ENCODE measurements around the gene SH2D4B.

The SH2D4B gene

DNA sequence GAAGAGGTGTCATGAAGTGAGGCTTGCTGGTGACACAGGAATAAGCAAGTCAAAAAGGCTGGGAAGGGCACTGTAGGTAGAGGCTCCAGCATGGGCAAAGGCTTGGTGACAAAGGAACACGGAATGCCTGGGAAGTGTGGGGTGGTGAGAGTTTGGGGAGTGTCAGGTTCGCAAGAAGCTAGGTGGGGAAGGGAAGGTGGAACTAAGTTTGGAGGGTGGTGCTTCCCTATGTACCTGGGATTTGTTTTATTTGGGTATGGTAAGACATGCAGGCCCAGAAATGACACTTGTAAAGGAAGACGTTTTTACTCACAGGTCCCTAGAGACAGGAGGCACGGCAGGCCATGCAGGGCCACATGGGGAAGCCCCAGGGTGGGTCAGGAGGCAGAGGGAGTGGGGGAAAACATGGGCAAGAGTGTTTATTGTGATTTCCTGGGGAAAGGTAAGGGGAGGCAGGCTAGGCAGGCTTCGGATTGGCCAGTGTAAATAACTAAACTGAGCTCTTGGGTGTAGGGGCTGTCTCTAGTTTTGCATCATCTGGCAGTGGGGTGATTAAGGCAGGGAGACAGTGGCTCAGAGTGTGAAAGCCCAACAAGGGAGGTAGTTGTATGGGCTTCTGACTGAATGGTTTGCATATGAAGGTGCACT, 52.1 kb downstream of the SH2D4B start:
- no peak overlapping the region for H3K4me3 ChIP-seq (replicated peaks; ENCODE audit: insufficient read depth, low read length)
- H3K27me3 ChIP-seq (ENCODE audit: insufficient read depth, poor library complexity, severe bottlenecking), result no peaks in the 10 kb centered on the region
- H3K27ac ChIP-seq (replicated peaks), result no peak overlapping the region
- TF ChIP-seq, protein P1, sequence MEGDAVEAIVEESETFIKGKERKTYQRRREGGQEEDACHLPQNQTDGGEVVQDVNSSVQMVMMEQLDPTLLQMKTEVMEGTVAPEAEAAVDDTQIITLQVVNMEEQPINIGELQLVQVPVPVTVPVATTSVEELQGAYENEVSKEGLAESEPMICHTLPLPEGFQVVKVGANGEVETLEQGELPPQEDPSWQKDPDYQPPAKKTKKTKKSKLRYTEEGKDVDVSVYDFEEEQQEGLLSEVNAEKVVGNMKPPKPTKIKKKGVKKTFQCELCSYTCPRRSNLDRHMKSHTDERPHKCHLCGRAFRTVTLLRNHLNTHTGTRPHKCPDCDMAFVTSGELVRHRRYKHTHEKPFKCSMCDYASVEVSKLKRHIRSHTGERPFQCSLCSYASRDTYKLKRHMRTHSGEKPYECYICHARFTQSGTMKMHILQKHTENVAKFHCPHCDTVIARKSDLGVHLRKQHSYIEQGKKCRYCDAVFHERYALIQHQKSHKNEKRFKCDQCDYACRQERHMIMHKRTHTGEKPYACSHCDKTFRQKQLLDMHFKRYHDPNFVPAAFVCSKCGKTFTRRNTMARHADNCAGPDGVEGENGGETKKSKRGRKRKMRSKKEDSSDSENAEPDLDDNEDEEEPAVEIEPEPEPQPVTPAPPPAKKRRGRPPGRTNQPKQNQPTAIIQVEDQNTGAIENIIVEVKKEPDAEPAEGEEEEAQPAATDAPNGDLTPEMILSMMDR (IDR thresholded peaks at IDR 0.05; ENCODE audit: insufficient read depth, low read length), result no peak
- no peak for TF ChIP-seq REST (IDR thresholded peaks at IDR 0.05; ENCODE audit: insufficient replicate concordance, low read depth)
- no peak for TF ChIP-seq GABPA (IDR thresholded peaks at IDR 0.05; ENCODE audit: low read depth)
- TF ChIP-seq SPI1 (IDR thresholded peaks at IDR 0.05; ENCODE audit: borderline replicate concordance, low read depth), result no peak
- no peak for TF ChIP-seq POLR2AphosphoS5 (IDR thresholded peaks at IDR 0.05; ENCODE audit: low read depth)
- no peak for DNase-seq (ENCODE audit: low read depth in 1 of 2, low spot score in 1 of 2)

DNA sequence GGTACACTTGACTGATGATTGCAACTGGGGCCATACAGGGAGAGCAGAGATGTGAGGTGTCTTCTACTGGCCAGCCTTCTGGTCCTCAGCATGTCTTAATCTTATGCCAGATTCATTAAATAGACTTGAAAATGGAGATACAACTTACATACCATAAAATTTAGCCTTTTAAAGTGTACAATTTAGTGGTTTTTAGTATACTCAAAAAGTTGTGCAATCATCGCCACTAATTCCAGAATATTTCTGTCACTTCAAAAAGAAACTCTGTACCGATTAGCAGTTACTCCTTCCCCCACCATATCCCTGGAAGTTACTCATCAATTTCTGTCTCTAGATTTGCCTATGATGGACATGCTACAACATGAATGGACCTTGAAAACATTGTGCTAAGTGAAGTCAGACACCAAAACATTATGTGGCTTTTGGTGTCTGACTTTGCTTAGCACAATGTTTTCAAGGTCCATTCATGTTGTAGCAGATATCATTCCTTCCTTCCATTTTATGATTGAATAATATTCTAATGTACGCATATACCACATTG, 53.0 kb downstream of the SH2D4B start:
- Histone ChIP-seq H3K27ac (replicated peaks) (no peak overlapping the region), H3K27me3 (ENCODE audit: insufficient read depth, poor library complexity, severe bottlenecking) (no peaks in the 10 kb centered on the region), H3K4me3 (replicated peaks; ENCODE audit: insufficient read depth, low read length) (no peak overlapping the region)
- no peak for DNase-seq (ENCODE audit: low read depth in 1 of 2, low spot score in 1 of 2)
- TF ChIP-seq POLR2AphosphoS5 (IDR thresholded peaks at IDR 0.05; ENCODE audit: low read depth), result no peak
- TF ChIP-seq, protein P1 (IDR thresholded peaks at IDR 0.05; ENCODE audit: insufficient read depth, low read length), result no peak

DNA sequence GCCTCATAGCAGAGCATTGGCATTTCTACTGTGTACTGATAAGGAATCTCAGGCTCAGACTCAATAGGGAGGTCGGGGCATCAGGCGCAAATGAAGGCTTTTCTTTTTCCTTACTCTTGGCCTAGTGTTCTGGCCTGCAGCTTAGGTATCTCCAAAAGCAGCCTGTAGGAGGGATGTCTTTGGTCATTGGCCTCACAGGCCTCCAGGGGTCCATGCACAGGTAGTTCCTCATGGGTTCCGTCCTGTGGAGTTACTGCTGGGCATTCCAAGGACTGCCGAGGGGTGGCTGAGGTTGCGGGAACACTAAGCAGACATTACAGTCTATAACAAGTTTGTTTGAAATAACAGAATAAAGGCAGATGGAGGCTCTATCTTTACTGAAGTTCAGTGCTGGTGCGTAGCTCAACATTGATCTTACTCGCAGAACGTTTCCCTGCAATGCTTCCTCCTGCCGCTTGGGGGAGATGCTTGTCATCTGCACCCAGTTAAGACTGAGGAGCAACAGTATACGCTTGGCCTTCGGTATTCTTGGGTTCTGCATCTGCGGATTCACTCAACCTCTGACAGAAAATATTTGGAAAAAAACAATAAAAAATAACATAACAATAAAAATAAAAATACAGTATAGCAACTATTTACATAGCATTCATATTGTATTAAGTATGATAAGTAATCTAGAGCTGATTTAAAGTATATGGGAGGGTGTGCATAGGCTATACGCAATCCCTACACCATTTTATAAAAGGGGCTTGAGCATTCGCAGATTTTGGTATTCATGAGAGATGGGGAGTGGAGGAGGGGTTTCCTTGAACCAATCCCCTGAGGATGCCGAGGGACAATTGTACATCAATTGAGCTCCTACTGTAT, 58.9 kb downstream of the SH2D4B start:
- Histone ChIP-seq H3K27ac (replicated peaks) (no peak overlapping the region; the same call in 1 of the 2 replicates), H3K4me3 (replicated peaks; ENCODE audit: insufficient read depth, low read length) (no peak overlapping the region), H3K27me3 (ENCODE audit: insufficient read depth, poor library complexity, severe bottlenecking) (no peaks in the 10 kb centered on the region)
- peak; percentile 28 to 64 for DNase-seq (ENCODE audit: low read depth in 1 of 2, low spot score in 1 of 2)
- no peak for TF ChIP-seq POLR2AphosphoS5 (IDR thresholded peaks at IDR 0.05; ENCODE audit: low read depth)
- TF ChIP-seq, protein P1 (IDR thresholded peaks at IDR 0.05; ENCODE audit: insufficient read depth, low read length), result peak; percentile 52

DNA sequence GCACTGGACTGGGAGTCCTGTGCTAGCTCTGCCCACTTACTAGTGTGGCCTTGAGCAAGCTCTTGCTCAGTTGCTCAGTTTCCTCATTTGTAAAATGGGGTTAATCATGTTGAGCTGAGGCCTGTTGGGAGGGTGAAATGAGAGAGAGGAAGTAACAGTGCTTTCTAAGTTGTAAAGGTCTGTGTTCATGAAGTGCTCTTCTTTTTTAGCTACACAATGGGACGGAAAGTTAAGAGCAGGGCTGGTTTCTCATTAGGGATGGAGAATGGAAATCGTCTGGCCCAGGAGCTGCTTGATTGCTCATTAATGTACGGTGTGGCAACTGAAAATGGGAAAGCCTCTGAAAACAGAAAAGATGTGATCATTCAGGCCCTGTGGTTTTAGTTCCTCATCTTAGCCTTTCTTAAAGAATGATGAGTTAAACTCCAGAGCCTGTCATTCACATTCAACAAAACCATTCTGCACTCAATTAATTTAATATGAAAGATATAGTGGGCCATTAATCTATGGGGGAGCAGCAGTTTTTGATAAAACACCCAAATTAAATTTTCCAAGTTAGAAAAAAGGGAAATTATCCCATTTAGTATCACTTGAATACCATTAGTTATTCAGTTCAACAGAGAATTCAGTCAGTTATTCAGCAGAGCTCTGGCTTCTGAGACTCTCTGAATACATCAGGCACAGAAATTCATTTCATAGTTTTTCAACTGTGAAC, 60.5 kb downstream of the SH2D4B start:
- DNase-seq (ENCODE audit: low read depth in 1 of 2, low spot score in 1 of 2), result peak; percentile 51 to 80
- H3K27me3 ChIP-seq (ENCODE audit: insufficient read depth, poor library complexity, severe bottlenecking), result no peaks in the 10 kb centered on the region
- H3K27ac ChIP-seq (replicated peaks), result peak overlapping the region; percentile 65
- TF ChIP-seq, protein P1 (IDR thresholded peaks at IDR 0.05; ENCODE audit: insufficient read depth, low read length), result no peak
- TF ChIP-seq SPI1 (IDR thresholded peaks at IDR 0.05; ENCODE audit: borderline replicate concordance, low read depth) (peak; percentile 78; the same call in 1 of the 2 replicates), REST (IDR thresholded peaks at IDR 0.05; ENCODE audit: insufficient replicate concordance, low read depth) (no peak), POLR2AphosphoS5 (IDR thresholded peaks at IDR 0.05; ENCODE audit: low read depth) (no peak)
- H3K4me3 ChIP-seq (replicated peaks; ENCODE audit: insufficient read depth, low read length), result no peak overlapping the region

Data from HL-60 (cell line).